ENCODE results near the gene BCL2A1.
"Not testable (repeated sequence)": the region's sequence is repeated elsewhere in the genome, so short reads cannot be mapped to it uniquely, and the experiment has no call there.

The BCL2A1 gene

DNA sequence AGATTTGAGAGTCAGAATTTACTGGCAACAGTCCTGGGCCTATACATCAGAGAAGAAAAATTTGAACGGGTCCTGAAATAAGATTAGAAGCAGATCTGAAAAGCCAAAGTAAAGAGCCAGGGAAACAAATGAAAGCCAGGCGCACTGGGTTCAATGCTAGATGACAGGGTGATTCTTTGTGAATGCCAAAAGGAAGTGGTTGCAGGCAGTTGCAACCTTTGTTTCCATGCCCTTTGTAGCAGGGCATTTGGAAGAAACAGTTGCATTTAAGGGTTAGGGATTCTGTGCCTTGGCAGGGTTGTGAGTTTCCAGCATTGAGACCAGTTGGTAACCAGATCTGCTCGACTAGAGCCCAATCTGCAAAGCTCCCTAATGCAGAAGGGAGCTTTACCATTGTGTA is 37.8 kb downstream of the BCL2A1 start:
- no peaks in the 10 kb centered on the region for H3K4me1 ChIP-seq (ENCODE audit: insufficient read depth, poor library complexity, severe bottlenecking)
- H3K27ac ChIP-seq (ENCODE audit: poor library complexity, severe bottlenecking), result no peak overlapping the region
- no peaks in the 10 kb centered on the region for H3K27me3 ChIP-seq (ENCODE audit: insufficient read depth, poor library complexity, severe bottlenecking)
- TF ChIP-seq, protein P1, sequence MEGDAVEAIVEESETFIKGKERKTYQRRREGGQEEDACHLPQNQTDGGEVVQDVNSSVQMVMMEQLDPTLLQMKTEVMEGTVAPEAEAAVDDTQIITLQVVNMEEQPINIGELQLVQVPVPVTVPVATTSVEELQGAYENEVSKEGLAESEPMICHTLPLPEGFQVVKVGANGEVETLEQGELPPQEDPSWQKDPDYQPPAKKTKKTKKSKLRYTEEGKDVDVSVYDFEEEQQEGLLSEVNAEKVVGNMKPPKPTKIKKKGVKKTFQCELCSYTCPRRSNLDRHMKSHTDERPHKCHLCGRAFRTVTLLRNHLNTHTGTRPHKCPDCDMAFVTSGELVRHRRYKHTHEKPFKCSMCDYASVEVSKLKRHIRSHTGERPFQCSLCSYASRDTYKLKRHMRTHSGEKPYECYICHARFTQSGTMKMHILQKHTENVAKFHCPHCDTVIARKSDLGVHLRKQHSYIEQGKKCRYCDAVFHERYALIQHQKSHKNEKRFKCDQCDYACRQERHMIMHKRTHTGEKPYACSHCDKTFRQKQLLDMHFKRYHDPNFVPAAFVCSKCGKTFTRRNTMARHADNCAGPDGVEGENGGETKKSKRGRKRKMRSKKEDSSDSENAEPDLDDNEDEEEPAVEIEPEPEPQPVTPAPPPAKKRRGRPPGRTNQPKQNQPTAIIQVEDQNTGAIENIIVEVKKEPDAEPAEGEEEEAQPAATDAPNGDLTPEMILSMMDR (IDR thresholded peaks at IDR 0.05; ENCODE audit: poor library complexity, severe bottlenecking), result no peak
- H3K36me3 ChIP-seq (ENCODE audit: low read depth), result no peaks in the 10 kb centered on the region
- ATAC-seq (ENCODE audit: low read depth) (no peak), DNase-seq (ENCODE audit: low spot score) (no peak)
- no peak overlapping the region for H3K4me3 ChIP-seq (ENCODE audit: severe bottlenecking)
- H3K9me3 ChIP-seq (ENCODE audit: severe bottlenecking), result no peaks in the 10 kb centered on the region

DNA sequence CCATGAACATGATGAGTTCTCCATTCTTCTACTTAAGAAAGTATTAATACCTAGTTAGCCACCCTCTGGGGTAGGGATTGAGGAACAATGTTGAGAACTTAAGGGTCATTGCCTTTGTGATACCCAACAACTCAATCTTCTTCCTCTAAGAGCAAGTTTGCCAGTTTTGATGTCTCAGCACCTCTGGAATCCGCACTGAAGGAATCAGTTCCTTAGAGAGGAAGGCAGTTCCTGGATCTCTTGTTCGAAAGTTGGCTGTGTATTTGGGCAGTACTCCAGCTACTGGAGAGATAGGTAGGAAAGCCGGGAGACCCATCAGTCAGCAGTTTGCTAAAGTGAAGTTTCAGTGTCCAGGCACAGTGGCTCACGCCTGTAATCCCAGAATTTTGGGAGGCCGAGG is 38.5 kb downstream of the BCL2A1 start:
- ATAC-seq (ENCODE audit: low read depth) (no peak), DNase-seq (ENCODE audit: low spot score) (no peak)
- Histone ChIP-seq H3K4me3 (ENCODE audit: severe bottlenecking) (no peak overlapping the region), H3K36me3 (ENCODE audit: low read depth) (no peaks in the 10 kb centered on the region), H3K27ac (ENCODE audit: poor library complexity, severe bottlenecking) (no peak overlapping the region), H3K27me3 (ENCODE audit: insufficient read depth, poor library complexity, severe bottlenecking) (no peaks in the 10 kb centered on the region), H3K9me3 (ENCODE audit: severe bottlenecking) (no peaks in the 10 kb centered on the region), H3K4me1 (ENCODE audit: insufficient read depth, poor library complexity, severe bottlenecking) (no peaks in the 10 kb centered on the region)
- TF ChIP-seq, protein P1 (IDR thresholded peaks at IDR 0.05; ENCODE audit: poor library complexity, severe bottlenecking), result no peak

DNA sequence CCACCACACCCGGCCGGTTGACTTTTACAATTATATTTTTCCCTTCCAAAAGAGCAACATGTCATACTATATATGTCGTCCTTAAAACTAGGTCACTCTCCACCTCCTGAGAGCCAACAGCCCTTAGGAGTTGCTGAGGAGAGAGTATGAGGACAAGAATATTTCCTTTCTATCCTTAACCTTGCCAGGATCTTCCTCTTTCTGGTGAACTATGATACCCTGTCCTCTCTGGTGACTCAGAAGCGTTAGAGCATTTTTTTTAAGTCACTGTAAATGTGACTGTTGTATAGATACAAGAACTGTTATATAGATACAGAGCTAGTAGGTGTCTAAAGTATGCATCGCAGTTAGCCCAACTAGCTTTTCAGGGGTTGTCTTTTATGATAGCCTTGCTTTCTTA is 40.5 kb downstream of the BCL2A1 start:
- H3K4me3 ChIP-seq (ENCODE audit: severe bottlenecking), result no peak overlapping the region
- no peaks in the 10 kb centered on the region for H3K27me3 ChIP-seq (ENCODE audit: insufficient read depth, poor library complexity, severe bottlenecking)
- DNase-seq (ENCODE audit: low spot score), result no peak
- TF ChIP-seq, protein P1 (IDR thresholded peaks at IDR 0.05; ENCODE audit: poor library complexity, severe bottlenecking), result no peak
- H3K4me1 ChIP-seq (ENCODE audit: insufficient read depth, poor library complexity, severe bottlenecking), result no peaks in the 10 kb centered on the region
- no peak for ATAC-seq (ENCODE audit: low read depth)
- H3K27ac ChIP-seq (ENCODE audit: poor library complexity, severe bottlenecking), result no peak overlapping the region
- H3K36me3 ChIP-seq (ENCODE audit: low read depth), result no peaks in the 10 kb centered on the region
- no peaks in the 10 kb centered on the region for H3K9me3 ChIP-seq (ENCODE audit: severe bottlenecking)

DNA sequence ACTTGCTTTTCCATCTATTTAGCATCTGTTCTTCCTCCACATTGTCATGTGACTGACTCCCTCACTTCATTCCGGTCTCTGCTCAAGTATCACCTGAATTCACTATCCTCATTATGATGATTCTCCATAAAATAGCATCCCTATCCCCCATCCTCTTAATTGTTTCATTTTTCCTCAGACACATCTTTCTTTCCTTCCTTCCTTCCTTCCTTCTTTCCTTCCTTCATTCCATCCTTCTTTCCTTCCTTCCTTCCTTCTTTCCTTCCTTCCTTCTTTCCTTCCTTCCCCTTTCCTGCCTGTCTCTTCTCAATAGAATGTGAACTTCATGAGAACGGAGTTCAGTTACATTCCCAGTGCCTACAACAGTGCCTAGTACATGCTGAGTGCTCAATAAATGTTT is 41.6 kb downstream of the BCL2A1 start:
- ATAC-seq (ENCODE audit: low read depth), result no peak

DNA sequence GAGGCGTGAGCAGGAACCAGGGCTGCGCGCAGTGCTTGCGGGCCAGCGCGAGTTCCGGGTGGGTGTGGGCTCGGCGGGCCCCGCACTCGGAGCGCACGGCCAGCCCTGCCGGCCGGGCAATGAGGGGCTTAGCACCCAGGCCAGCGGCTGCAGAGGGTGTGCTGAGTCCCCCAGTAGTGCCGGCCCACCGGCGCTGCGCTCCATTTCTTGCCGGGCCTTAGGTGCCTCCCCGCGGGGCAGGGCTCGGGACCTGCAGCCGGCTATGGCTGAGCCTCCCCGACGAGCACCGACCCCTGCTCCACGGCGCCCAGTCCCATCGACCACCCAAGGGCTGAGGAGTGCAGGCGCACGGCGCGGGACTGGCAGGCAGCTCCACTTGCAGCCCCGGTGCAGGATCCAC is 44.9 kb downstream of the BCL2A1 start:
- not testable (repeated sequence) for H3K27ac ChIP-seq (ENCODE audit: poor library complexity, severe bottlenecking); DNase-seq (ENCODE audit: low spot score); H3K4me3 ChIP-seq (ENCODE audit: severe bottlenecking); H3K27me3 ChIP-seq (ENCODE audit: insufficient read depth, poor library complexity, severe bottlenecking); H3K9me3 ChIP-seq (ENCODE audit: severe bottlenecking); H3K4me1 ChIP-seq (ENCODE audit: insufficient read depth, poor library complexity, severe bottlenecking); ATAC-seq (ENCODE audit: low read depth)
- peaks cover 12% of the 10 kb centered on the region for H3K36me3 ChIP-seq (ENCODE audit: low read depth)

More for the DNA sequence above, 41.6 kb downstream of the BCL2A1 start:
- H3K4me3 ChIP-seq (ENCODE audit: severe bottlenecking), result no peak overlapping the region
- H3K9me3 ChIP-seq (ENCODE audit: severe bottlenecking), result no peaks in the 10 kb centered on the region
- H3K27me3 ChIP-seq (ENCODE audit: insufficient read depth, poor library complexity, severe bottlenecking), result no peaks in the 10 kb centered on the region
- no peak overlapping the region for H3K27ac ChIP-seq (ENCODE audit: poor library complexity, severe bottlenecking)
- H3K4me1 ChIP-seq (ENCODE audit: insufficient read depth, poor library complexity, severe bottlenecking), result peaks cover under 1% of the 10 kb centered on the region
- DNase-seq (ENCODE audit: low spot score), result no peak
- TF ChIP-seq, protein P1 (IDR thresholded peaks at IDR 0.05; ENCODE audit: poor library complexity, severe bottlenecking), result no peak
- H3K36me3 ChIP-seq (ENCODE audit: low read depth), result no peaks in the 10 kb centered on the region
